NT2/D1 (cell line): ENCODE measurements around the gene NISCH.

Experiments used
- DNase-seq: peaks from one replicate; pipeline ENCODE4 v3.0.0-alpha.2; 2011; ENCODE audit warnings: low read depth, low spot score
- H3K27me3 ChIP-seq: 2 replicates; pipeline ENCODE4 v1.6.0; 2011; ENCODE audit warnings: mild to moderate bottlenecking; ENCODE audit not compliant: insufficient read length, insufficient read depth
- H3K36me3 ChIP-seq: 2 replicates; pipeline ENCODE4 v1.6.1; 2011; ENCODE audit warnings: mild to moderate bottlenecking, low read length, mixed read lengths; ENCODE audit not compliant: insufficient read depth, insufficient read length
- H3K4me1 ChIP-seq: 2 replicates; pipeline ENCODE4 v1.5.1; 2011; ENCODE audit not compliant: insufficient read depth, insufficient read length
- H3K4me3 ChIP-seq: 2 replicates; pipeline ENCODE4 v1.5.1; 2011; ENCODE audit warnings: low read depth; ENCODE audit not compliant: insufficient read length
- H3K9ac ChIP-seq: 2 replicates; pipeline ENCODE4 v1.6.0; 2011; ENCODE audit warnings: low read depth; ENCODE audit not compliant: insufficient read length
- H3K9me3 ChIP-seq: 2 replicates; pipeline ENCODE4 v1.5.1; 2011; ENCODE audit warnings: mild to moderate bottlenecking, low read length; ENCODE audit not compliant: insufficient read depth
- SUZ12 ChIP-seq: IDR thresholded peaks from 2 replicates; pipeline ENCODE4 v1.6.1; 2011; ENCODE audit not compliant: insufficient read length, insufficient read depth; ENCODE audit errors: extremely low read depth
- YY1 ChIP-seq: IDR thresholded peaks from 2 replicates; pipeline ENCODE4 v1.6.1; 2011; ENCODE audit not compliant: insufficient read length, insufficient read depth
- ZNF274 ChIP-seq: IDR thresholded peaks from 2 replicates; pipeline ENCODE4 v1.6.1; 2011; ENCODE audit warnings: mild to moderate bottlenecking, low read depth, low read length

Gene NISCH

DNA sequence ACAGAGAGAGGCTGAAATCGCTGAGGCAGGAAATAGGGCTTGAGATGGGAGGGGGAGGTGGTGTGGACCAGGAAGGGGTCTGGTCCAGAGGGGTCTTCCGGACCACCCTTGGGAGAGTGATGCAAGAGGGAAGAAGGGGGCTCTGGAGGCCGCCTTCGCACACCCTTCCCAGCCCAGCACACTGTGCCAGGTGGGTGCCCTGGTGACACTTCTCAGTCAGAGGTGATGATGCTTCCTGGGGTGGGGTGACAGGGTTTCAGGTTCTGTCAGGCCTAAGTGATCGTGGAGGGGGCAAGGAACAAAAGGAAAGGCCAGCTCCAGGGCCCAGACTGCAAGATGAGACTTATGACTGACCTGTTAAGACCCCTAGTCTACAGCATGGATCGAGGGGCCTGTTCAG is 23.2 kb upstream of the NISCH start:
- no peak overlapping the region for H3K9ac ChIP-seq
- peaks cover 2% of the 10 kb centered on the region for H3K4me1 ChIP-seq
- no peak overlapping the region for H3K4me3 ChIP-seq
- H3K27me3 ChIP-seq = no peaks in the 10 kb centered on the region
- no peak for TF ChIP-seq SUZ12
- DNase-seq = no peak
- no peaks in the 10 kb centered on the region for H3K9me3 ChIP-seq
- no peaks in the 10 kb centered on the region for H3K36me3 ChIP-seq

DNA sequence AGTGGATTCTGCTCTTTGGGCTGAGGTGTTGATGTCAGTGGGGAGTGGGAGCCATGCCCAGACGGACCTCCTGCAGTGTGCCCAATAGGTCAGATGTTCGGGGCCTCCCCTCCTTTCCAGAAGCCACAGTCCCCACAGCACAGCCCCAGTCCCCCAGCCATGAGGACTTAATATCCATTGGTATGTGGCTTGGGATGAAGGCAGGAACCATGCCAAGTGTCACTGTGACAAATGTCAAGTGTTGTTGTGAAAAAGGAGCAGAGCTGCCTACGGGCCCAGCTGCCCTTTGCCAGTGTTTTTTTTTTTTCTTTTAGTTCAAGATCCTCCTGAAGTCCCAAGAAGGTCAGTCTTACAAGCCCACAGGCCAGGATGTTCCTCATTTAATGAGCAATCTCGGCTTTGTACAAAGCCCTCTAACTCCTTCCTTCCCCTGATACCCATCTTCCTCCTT is 22.7 kb upstream of the NISCH start:
- no peak overlapping the region for H3K4me3 ChIP-seq
- DNase-seq = no peak
- peaks cover 2% of the 10 kb centered on the region for H3K4me1 ChIP-seq
- H3K9me3 ChIP-seq = no peaks in the 10 kb centered on the region
- no peaks in the 10 kb centered on the region for H3K36me3 ChIP-seq
- TF ChIP-seq ZNF274 (no peak), YY1 (no peak), SUZ12 (no peak)
- no peak overlapping the region for H3K9ac ChIP-seq
- H3K27me3 ChIP-seq = no peaks in the 10 kb centered on the region

DNA sequence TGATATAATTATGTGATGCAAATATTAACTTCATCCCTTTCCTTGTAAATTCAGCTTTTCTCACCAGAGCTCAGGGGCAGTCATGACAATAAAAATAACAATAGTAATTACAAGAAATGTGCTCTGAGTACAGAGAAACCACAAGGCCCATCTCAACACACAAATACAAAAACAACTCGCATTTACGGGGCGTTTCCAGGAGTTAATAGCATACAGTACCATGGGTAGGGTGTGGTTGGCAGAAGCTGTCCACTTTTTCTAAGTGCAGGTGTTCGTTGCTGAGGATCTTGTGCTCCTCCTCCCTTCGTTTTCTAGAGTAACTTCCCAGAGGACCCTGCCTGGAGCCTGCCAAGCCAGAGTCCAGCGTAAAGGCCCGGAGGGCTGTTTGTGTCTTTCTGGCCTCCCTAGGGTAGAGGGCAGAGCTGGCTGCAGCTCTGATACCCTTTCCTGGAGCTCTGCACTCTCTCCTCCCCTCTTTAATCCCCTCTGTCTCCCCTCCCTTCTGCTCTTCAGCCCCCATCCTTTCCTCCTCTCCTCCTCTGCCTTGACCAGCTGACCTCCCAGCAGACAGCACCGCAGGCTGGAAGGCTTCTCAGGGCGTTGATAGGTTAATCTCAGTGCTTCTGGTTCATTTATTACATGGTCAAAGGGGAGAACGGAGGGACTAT is 21.9 kb upstream of the NISCH start:
- no peak for DNase-seq
- Histone ChIP-seq H3K36me3 (no peaks in the 10 kb centered on the region), H3K4me1 (peaks cover 2% of the 10 kb centered on the region), H3K27me3 (no peaks in the 10 kb centered on the region), H3K4me3 (no peak overlapping the region), H3K9me3 (no peaks in the 10 kb centered on the region), H3K9ac (no peak overlapping the region)
- TF ChIP-seq ZNF274 (no peak), YY1 (no peak), SUZ12 (no peak)

DNA sequence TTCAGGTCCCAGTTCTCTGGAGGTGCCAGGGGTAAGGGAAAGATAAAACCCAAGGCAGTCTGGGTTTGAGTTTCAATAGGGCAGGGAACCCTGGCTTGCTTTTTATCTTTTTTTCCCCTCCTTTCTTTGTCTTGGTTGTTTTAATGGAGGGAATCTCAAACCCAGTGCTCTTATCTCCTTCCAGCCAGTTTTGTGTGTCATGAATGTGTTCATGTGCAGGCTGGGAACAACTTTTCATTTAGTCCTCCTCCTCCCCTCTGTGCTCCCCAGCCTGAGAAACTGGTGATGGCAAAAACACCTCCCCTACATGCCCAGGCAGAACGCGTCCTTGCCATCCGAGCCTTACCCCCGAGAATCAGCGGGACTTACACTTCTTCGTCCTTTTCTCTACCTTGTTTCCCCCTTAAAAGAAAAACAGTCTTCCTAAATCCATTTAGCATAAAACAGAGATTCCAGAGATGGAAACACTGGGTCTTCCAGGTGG is 21.4 kb upstream of the NISCH start:
- DNase-seq = no peak
- H3K9me3 ChIP-seq = no peaks in the 10 kb centered on the region
- TF ChIP-seq SUZ12 = no peak
- no peak for TF ChIP-seq ZNF274
- no peak for TF ChIP-seq YY1
- H3K27me3 ChIP-seq = no peaks in the 10 kb centered on the region
- H3K9ac ChIP-seq = no peak overlapping the region
- H3K36me3 ChIP-seq = no peaks in the 10 kb centered on the region
- peaks cover 2% of the 10 kb centered on the region for H3K4me1 ChIP-seq
- no peak overlapping the region for H3K4me3 ChIP-seq

DNA sequence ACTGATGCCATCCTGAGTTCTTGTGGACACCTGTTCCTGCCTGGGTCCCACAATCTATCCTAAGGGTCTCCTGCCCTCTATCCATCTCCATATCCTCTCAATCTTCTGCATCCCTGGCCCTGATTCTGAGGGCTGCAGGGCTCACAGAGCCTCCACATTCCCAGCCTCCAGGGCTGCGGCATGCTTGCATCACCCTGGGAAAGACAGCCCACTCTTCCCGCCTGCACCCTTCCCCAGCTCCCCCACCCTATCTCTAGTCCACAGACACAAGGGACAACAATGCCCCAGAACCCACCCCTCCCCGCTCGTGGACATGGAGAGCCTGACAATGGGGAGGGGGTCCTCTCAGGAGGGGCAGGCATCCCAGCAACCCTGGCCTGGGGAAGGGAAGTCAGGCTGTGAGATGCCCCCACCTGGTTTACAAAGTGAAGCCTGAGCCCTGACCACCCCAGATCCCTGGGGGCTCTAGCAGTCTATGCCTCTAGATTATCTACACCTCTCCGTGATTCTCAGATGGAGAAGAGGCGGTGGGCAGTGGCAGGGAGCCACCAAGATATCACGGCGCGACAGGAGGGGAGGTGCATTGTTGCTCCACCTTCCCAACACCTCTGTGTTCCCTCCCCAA is 20.8 kb upstream of the NISCH start:
- no peak for DNase-seq
- TF ChIP-seq ZNF274 (no peak), SUZ12 (no peak), YY1 (no peak)
- Histone ChIP-seq H3K4me1 (peaks cover 2% of the 10 kb centered on the region), H3K4me3 (no peak overlapping the region), H3K27me3 (no peaks in the 10 kb centered on the region), H3K9me3 (no peaks in the 10 kb centered on the region), H3K9ac (no peak overlapping the region), H3K36me3 (no peaks in the 10 kb centered on the region)

DNA sequence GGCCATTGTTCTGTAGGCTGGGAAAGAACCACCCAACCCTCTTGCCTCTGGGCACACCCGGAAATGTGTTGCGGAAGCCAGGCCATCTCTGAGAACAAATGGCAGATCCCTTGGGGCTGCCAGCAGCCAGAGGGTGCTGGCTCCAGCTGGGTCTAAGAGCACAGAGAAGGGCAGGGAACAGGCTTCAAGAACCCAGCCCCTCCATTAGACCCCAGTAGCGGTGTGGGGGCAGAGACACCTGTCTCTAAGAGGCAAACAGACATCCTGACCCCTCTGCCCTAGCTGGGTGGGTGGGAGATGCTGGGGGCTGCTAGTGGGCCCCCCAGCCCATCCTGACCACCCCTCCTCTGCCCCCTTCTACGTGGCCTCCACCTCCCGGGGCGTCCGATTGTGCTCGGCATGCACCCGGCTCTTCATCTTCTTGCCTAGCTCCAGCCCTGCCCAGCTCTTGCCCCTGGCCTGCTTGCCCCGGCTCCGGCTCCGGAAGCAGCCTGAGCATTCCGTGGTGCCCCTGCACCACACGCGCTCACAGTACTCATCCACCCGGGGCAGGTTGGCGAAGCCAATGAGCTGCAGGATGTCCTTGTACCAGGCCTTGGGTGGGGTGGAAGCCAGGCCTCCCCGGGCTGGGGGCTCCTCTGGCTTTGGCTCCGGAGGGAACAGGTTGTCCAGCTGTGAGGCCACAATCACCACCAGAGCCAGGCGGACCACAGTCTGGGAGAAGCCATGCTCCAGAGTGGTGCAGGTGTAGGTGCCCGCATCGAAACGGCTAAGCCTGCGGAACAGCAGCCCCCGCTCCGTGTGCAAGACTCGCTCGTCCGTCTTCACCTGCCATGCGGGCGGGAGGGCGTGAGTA is 19.9 kb upstream of the NISCH start:
- DNase-seq = no peak
- H3K4me3 ChIP-seq = no peak overlapping the region
- H3K27me3 ChIP-seq = no peaks in the 10 kb centered on the region
- TF ChIP-seq SUZ12 (no peak), YY1 (no peak), ZNF274 (no peak)
- H3K4me1 ChIP-seq = peaks cover 2% of the 10 kb centered on the region
- no peaks in the 10 kb centered on the region for H3K9me3 ChIP-seq
- no peak overlapping the region for H3K9ac ChIP-seq
- H3K36me3 ChIP-seq = peaks cover 2% of the 10 kb centered on the region

DNA sequence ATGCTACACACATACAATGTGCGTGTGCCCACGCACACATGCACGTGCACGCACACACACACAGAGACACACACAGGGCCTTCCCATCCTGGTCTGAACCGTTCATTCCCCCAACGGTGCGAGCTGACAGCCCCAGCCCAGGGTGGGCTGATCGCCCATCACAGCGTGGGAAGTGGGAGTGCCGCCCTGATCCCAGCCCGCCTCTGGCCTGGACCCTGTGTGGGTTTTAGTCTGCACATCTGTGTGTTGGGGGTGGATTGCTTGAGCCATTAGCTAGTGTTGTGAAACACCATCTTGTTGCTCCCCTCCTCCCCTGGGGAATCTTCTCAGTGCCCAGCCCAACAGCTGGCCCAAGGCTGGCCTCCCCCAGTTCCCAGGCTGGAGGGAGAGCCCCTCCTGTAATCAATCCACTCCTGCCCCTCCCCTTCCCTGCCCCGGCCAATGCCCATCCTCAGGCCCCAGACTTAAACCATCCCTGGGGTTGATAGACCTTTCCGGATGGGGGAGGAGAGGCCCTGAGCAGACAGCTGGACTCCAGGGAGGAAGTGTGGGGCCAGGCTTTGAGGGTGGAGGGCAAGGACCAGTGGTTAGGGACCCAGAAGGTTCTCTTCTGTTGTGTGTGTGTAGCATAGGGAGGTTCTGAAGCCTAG is 18.8 kb upstream of the NISCH start:
- no peak overlapping the region for H3K9ac ChIP-seq
- H3K9me3 ChIP-seq = no peaks in the 10 kb centered on the region
- no peak for DNase-seq
- peaks cover 2% of the 10 kb centered on the region for H3K4me1 ChIP-seq
- TF ChIP-seq SUZ12 = no peak
- no peak for TF ChIP-seq ZNF274
- no peak for TF ChIP-seq YY1
- H3K36me3 ChIP-seq = peaks cover 5% of the 10 kb centered on the region
- no peaks in the 10 kb centered on the region for H3K27me3 ChIP-seq
- no peak overlapping the region for H3K4me3 ChIP-seq
